Neural progenitor cell (in vitro differentiated cells): ENCODE results near the gene CADM1. TPM values are rescaled to one million over a fixed set of nuclear protein-coding genes. Genes with fewer than 3 reads are reported as not detected.

Experiments
- DNase-seq: peaks from one replicate; pipeline ENCODE4 v3.0.0-alpha.2; 2016; ENCODE audit warnings: low spot score
- H2AFZ ChIP-seq: fragments of 200-600 bp; sonication (generic); replicated peaks from 2 replicates; pipeline ENCODE4 v1.6.1; 2016; ENCODE audit warnings: antibody characterized with exemption
- H3F3A ChIP-seq: fragments of 200-600 bp; sonication (generic); 2 replicates; pipeline ENCODE4 v1.6.1; 2016; ENCODE audit warnings: antibody characterized with exemption, low read depth
- H3K27ac ChIP-seq: fragments of 200-600 bp; sonication (generic); 2 replicates; pipeline ENCODE4 v1.5.1; 2016; ENCODE audit warnings: mild to moderate bottlenecking
- H3K27me3 ChIP-seq: fragments of 200-600 bp; sonication (generic); 2 replicates; pipeline ENCODE4 v1.6.1; 2016; ENCODE audit warnings: mild to moderate bottlenecking, moderate library complexity
- H3K36me3 ChIP-seq: fragments of 200-600 bp; sonication (generic); 2 replicates; pipeline ENCODE4 v1.5.1; 2016
- H3K4me1 ChIP-seq: fragments of 200-600 bp; sonication (generic); 2 replicates; pipeline ENCODE4 v1.6.1; 2016; ENCODE audit warnings: mixed run types
- H3K4me2 ChIP-seq: fragments of 200-600 bp; sonication (generic); 2 replicates; pipeline ENCODE4 v1.6.1; 2016
- H3K4me3 ChIP-seq: fragments of 200-600 bp; sonication (generic); 2 replicates; pipeline ENCODE4 v1.5.1; 2016
- H3K79me2 ChIP-seq: fragments of 200-600 bp; sonication (generic); 2 replicates; pipeline ENCODE4 v1.6.1; 2016; ENCODE audit warnings: low read depth
- H3K9ac ChIP-seq: fragments of 200-600 bp; sonication (generic); 2 replicates; pipeline ENCODE4 v1.6.1; 2016
- H3K9me3 ChIP-seq: fragments of 200-600 bp; sonication (generic); 2 replicates; pipeline ENCODE4 v1.5.1; 2016; ENCODE audit warnings: low read depth
- H4K20me1 ChIP-seq: fragments of 200-600 bp; sonication (generic); 2 replicates; pipeline ENCODE4 v1.6.1; 2016; ENCODE audit warnings: low read depth
- H3K27ac Mint-ChIP-seq: 3 replicates; pipeline ENCODE4 v1.8.0; 2021; ENCODE audit warnings: mixed read lengths
- H3K27me3 Mint-ChIP-seq: 2 replicates; pipeline ENCODE4 v1.8.0; 2022; ENCODE audit warnings: low read depth, mild to moderate bottlenecking, inconsistent platforms, moderate library complexity, mixed read lengths; ENCODE audit not compliant: insufficient read depth
- H3K36me3 Mint-ChIP-seq: 3 replicates; pipeline ENCODE4 v1.8.0; 2021; ENCODE audit warnings: mixed read lengths
- H3K4me1 Mint-ChIP-seq: 3 replicates; pipeline ENCODE4 v1.8.0; 2021; ENCODE audit warnings: mixed read lengths
- H3K4me3 Mint-ChIP-seq: 3 replicates; pipeline ENCODE4 v1.8.0; 2021; ENCODE audit warnings: mild to moderate bottlenecking, moderate library complexity, mixed read lengths
- H3K9me3 Mint-ChIP-seq: 3 replicates; pipeline ENCODE4 v1.8.0; 2020; ENCODE audit warnings: mixed read lengths
- EZH2 ChIP-seq: fragments of 200-600 bp; sonication (generic); IDR thresholded peaks from 2 replicates; pipeline ENCODE4 v1.6.1; 2017; ENCODE audit warnings: antibody characterized with exemption, mild to moderate bottlenecking, moderate library complexity
- EZH2phosphoT487 ChIP-seq: fragments of 200-600 bp; sonication (generic); IDR thresholded peaks from 2 replicates; pipeline ENCODE4 v1.6.1; 2017; ENCODE audit warnings: antibody characterized with exemption
- small RNA-seq: library from RNA; depleted of rRNA; stranded (forward); fragments of <200 nt; gene quantifications from one replicate; pipeline ENCODE3, GENCODE V24; 2015
- total RNA-seq: library from RNA; depleted of rRNA; stranded (reverse); fragments of >200 nt; gene quantifications from 2 replicates; pipeline ENCODE4 v1.2.3, GENCODE V29; 2015; ENCODE audit warnings: low replicate concordance
- TF ChIP-seq, protein P1 (sequence below): fragments of 200-600 bp; sonication (generic); IDR thresholded peaks from 2 replicates; pipeline ENCODE4 v1.5.1; 2017; ENCODE audit warnings: antibody characterized with exemption, mild to moderate bottlenecking

Gene CADM1
- total RNA-seq, 1 donor from 2014 or later, result 123 TPM

DNA sequence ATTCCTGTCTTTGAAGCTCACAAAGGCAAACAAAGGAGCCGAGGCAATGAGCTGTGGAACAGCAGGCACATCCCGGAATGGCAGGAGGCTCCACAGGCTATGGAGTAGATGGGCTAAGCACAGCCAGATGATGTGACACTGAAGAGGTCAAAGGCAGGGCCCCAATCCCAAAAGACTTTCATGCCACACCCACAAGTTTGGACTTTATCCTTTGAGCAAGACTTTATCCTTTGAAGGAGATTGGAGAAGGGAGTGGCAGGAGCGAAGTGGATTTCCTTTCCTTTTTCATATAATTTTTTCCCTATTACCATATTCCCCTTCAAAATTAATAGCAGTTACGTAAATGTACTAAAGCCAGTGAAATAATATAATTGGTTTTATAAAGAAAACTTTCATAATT is 379.4 kb downstream of the CADM1 start:
- H3K9ac ChIP-seq, result no peak overlapping the region
- H3K27ac ChIP-seq, result no peak overlapping the region
- no peaks in the 10 kb centered on the region for H3K79me2 ChIP-seq
- Mint-ChIP-seq H3K27me3 (peaks cover 33% of the 10 kb centered on the region), H3K27ac (no peak overlapping the region), H3K4me3 (no peak overlapping the region), H3K4me1 (peaks cover 7% of the 10 kb centered on the region), H3K36me3 (no peaks in the 10 kb centered on the region), H3K9me3 (peaks cover 2% of the 10 kb centered on the region)
- no peak for DNase-seq
- H3K4me3 ChIP-seq, result no peak overlapping the region
- no peaks in the 10 kb centered on the region for H3K27me3 ChIP-seq
- no peaks in the 10 kb centered on the region for H3K9me3 ChIP-seq
- no peaks in the 10 kb centered on the region for H4K20me1 ChIP-seq
- no peak overlapping the region for H2AFZ ChIP-seq
- H3F3A ChIP-seq, result no peaks in the 10 kb centered on the region
- H3K4me1 ChIP-seq, result peaks cover 3% of the 10 kb centered on the region
- H3K4me2 ChIP-seq, result no peak overlapping the region
- no peaks in the 10 kb centered on the region for H3K36me3 ChIP-seq
- TF ChIP-seq EZH2 (no peak), EZH2phosphoT487 (no peak)
- TF ChIP-seq, protein P1, sequence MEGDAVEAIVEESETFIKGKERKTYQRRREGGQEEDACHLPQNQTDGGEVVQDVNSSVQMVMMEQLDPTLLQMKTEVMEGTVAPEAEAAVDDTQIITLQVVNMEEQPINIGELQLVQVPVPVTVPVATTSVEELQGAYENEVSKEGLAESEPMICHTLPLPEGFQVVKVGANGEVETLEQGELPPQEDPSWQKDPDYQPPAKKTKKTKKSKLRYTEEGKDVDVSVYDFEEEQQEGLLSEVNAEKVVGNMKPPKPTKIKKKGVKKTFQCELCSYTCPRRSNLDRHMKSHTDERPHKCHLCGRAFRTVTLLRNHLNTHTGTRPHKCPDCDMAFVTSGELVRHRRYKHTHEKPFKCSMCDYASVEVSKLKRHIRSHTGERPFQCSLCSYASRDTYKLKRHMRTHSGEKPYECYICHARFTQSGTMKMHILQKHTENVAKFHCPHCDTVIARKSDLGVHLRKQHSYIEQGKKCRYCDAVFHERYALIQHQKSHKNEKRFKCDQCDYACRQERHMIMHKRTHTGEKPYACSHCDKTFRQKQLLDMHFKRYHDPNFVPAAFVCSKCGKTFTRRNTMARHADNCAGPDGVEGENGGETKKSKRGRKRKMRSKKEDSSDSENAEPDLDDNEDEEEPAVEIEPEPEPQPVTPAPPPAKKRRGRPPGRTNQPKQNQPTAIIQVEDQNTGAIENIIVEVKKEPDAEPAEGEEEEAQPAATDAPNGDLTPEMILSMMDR, result no peak

DNA sequence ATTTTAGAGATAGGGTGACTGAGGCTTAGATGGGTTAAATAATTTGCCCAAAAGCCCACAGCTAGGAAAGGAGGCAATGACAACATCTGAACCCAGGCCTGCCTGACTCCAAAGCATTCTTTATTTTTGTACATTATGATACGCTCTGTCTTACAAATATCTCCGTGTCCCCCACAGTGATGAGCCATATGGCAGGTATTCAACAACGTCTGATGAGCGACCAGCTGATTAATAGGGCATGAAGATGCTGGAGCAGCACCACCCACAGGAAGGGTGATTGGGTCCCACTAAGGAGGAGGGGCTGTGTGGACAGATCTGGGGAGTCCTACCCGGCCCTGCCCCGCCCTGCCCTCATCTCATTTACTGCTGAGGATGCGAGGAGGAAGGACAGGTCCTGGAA is 380.6 kb downstream of the CADM1 start:
- no peaks in the 10 kb centered on the region for H3K36me3 ChIP-seq
- Mint-ChIP-seq H3K27ac (no peak overlapping the region), H3K9me3 (peaks cover 2% of the 10 kb centered on the region), H3K4me1 (peaks cover 4% of the 10 kb centered on the region), H3K4me3 (no peak overlapping the region), H3K27me3 (peaks cover 38% of the 10 kb centered on the region), H3K36me3 (no peaks in the 10 kb centered on the region)
- DNase-seq, result no peak
- no peaks in the 10 kb centered on the region for H4K20me1 ChIP-seq
- no peaks in the 10 kb centered on the region for H3K9me3 ChIP-seq
- no peak overlapping the region for H3K27ac ChIP-seq
- H3K27me3 ChIP-seq, result no peaks in the 10 kb centered on the region
- H3F3A ChIP-seq, result no peaks in the 10 kb centered on the region
- no peak overlapping the region for H3K4me2 ChIP-seq
- TF ChIP-seq EZH2 (no peak), EZH2phosphoT487 (no peak)
- TF ChIP-seq, protein P1, result no peak
- no peak overlapping the region for H3K4me3 ChIP-seq
- H2AFZ ChIP-seq, result no peak overlapping the region
- H3K9ac ChIP-seq, result no peak overlapping the region
- no peaks in the 10 kb centered on the region for H3K79me2 ChIP-seq
- H3K4me1 ChIP-seq, result peaks cover 3% of the 10 kb centered on the region

DNA sequence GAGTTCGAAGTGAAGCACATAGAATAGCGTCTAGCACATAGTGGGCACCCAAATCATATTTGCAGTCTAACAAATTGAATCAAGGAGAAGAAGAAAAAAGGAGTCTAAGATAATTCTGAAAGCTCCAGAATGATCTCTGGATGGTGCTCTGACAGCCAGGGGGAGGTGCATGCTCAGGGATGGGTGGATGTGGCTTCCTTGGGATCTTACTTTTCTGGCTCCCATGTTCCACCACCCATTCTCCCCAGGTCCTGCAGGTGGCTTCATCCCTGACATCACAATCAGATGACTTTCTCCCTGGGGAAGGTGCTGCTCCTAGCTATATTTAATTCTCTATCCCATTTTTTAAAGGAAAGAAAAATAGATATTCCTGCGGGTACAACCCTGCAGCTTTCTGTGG is 381.9 kb downstream of the CADM1 start:
- Histone ChIP-seq H3K79me2 (no peaks in the 10 kb centered on the region), H3K9ac (no peak overlapping the region), H3K9me3 (no peaks in the 10 kb centered on the region), H3F3A (peaks cover 7% of the 10 kb centered on the region), H3K4me1 (peaks cover 12% of the 10 kb centered on the region), H3K27me3 (no peaks in the 10 kb centered on the region), H2AFZ (no peak overlapping the region), H4K20me1 (no peaks in the 10 kb centered on the region), H3K4me3 (no peak overlapping the region), H3K36me3 (no peaks in the 10 kb centered on the region), H3K4me2 (no peak overlapping the region), H3K27ac (no peak overlapping the region)
- Mint-ChIP-seq H3K9me3 (peaks cover 2% of the 10 kb centered on the region), H3K27ac (no peak overlapping the region), H3K4me3 (no peak overlapping the region), H3K4me1 (peaks cover 16% of the 10 kb centered on the region), H3K27me3 (peaks cover 33% of the 10 kb centered on the region), H3K36me3 (no peaks in the 10 kb centered on the region)
- TF ChIP-seq, protein P1, result no peak
- TF ChIP-seq EZH2 (no peak), EZH2phosphoT487 (no peak)
- DNase-seq, result no peak

Small RNA genes within 50 kb of the gene (small RNA-seq; reads per million reads assigned to genes)
- not detected for gene RF01293
